Ovary (tissue), 9 donors: ENCODE results near the gene CWC25. TPM values are rescaled to one million over a fixed set of nuclear protein-coding genes. Genes with fewer than 3 reads are reported as not detected.

Experiments used
- DNase-seq, 5 donors: peaks; one replicate each; pipeline ENCODE4 v3.0.0-alpha.2; 2019 to 2020
- H3K27ac ChIP-seq, 2 donors: fragments of 200-600 bp; one replicate each; pipeline versions ENCODE4 v1.5.1 to v1.8.0; 2019 to 2022
- H3K27me3 ChIP-seq: fragments of 200-600 bp; one replicate; pipeline ENCODE4 v1.8.0; 2022
- H3K36me3 ChIP-seq: fragments of 200-600 bp; sonication (generic); one replicate; pipeline ENCODE4 v1.5.1; 2019
- H3K4me1 ChIP-seq: one replicate; pipeline ENCODE4 v1.8.1; 2013; ENCODE audit warnings: mild to moderate bottlenecking, moderate library complexity; ENCODE audit not compliant: insufficient read depth
- H3K4me3 ChIP-seq: fragments of 200-600 bp; sonication (generic); one replicate; pipeline ENCODE4 v1.5.1; 2017
- H3K9me3 ChIP-seq, 2 donors: fragments of 200-600 bp in 1 of 2; sonication (generic) in 1 of 2; one replicate each; pipeline versions ENCODE4 v1.5.1 to v1.8.1; 2013 to 2019; ENCODE audit warnings: mild to moderate bottlenecking in 1 of 2, moderate library complexity in 1 of 2
- EP300 ChIP-seq: sonication (generic); formaldehyde crosslinking; IDR thresholded peaks from one replicate; pipeline ENCODE4 v1.6.1; 2017; ENCODE audit warnings: antibody characterized with exemption
- POLR2A ChIP-seq: fragments of 450-650 bp; IDR thresholded peaks from one replicate; pipeline ENCODE4 v1.6.1; 2017; ENCODE audit warnings: antibody characterized with exemption, mild to moderate bottlenecking, moderate library complexity
- WGBS, 3 donors: extraction: QIAGEN DNeasy Blood & Tissue Kit in 1 of 3; methylation state at CpG; one replicate each; pipeline versions ENCODE4 v1.1.5 to v1.1.7; 2013 to 2017; 5-methylcytosine and 5-hydroxymethylcytosine counted together
- intact Hi-C, 4 donors: fragments of 100-400 bp; cut with DNase I; formaldehyde crosslinking; loops; one replicate each; pipeline versions ENCODE4 v1.11.0 to v1.15.1; 2022 to 2023
- polyA plus RNA-seq, 2 donors: library from polyadenylated mRNA; stranded (reverse); fragments of 200-250 nt in 1 of 2; fragments of 350-450 nt in 1 of 2; fragmentation: Illumina TruSeq in 1 of 2; extraction: RNeasy Lipid Tissue Mini Kit (QIAGEN cat#74804) in 1 of 2; gene quantifications; one replicate each; pipeline ENCODE4 v1.2.3, GENCODE V29; 2013 to 2014
- total RNA-seq, 7 donors: library from RNA; depleted of rRNA in 2 of 7; stranded (reverse); fragments of >200 nt in 2 of 7; fragmentation: NEBNext Ultra II Directional in 3 of 7; extraction: Animal tissue kit (Norgen Biotek cat#: 25700) in 3 of 7; gene quantifications; one replicate each; pipeline versions ENCODE4 v1.1.0 to v1.2.4, GENCODE V29; 2016 to 2023
- TF ChIP-seq, protein P1 (sequence below), 3 donors: fragments of 450-650 bp in 2 of 3; fragments of 200-600 bp in 1 of 3; IDR thresholded peaks; one replicate each; pipeline versions ENCODE4 v1.5.1 to v1.8.0; 2016 to 2022; ENCODE audit warnings: antibody characterized with exemption in 3 of 3, mild to moderate bottlenecking in 1 of 3
- donor health status: DM: no; HTN: no; CAD: no; lungs with moderate emphysema.
- donor health status: DM: no; HTN: no; CAD: no.
- donor health status: Bipolar disorder and iron deficiency.
- donor health status: DM: yes; HTN: yes; CAD: no.
- donor health status: DM: no; HTN: no; CAD: no.
- donor health status: DM: yes; HTN: yes; CAD: no.

CWC25 gene
- total and polyA plus RNA-seq, 9 donors: 16.4 to 25.2 (median 18.6) TPM

DNA sequence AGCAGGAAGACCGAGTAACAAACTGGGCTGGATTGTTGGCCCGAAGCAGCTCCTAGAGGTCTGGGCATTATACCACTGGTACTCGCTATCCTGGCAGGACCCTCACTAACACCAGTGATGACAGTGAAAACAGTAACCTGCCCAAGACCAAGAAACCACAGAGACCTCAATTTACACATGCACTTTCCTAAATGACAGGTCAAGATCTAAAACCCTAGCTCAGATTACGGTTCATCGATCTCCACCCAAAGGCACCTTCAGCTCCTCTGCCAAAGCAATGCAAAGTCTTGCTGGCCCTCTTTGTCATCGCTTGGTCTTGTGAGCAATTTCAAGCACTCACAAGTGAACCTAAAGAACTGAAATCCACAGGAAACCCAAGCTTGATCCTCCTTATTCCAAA lies 27.3 kb downstream of the CWC25 start:
- Histone ChIP-seq H3K27me3 (no peaks in the 10 kb centered on the region), H3K36me3 (no peaks in the 10 kb centered on the region), H3K27ac (peak overlapping the region in 1 of 2 donors; percentile 16), H3K9me3 (no peaks in the 10 kb centered on the region), H3K4me1 (peaks cover 8% of the 10 kb centered on the region), H3K4me3 (no peak overlapping the region)
- TF ChIP-seq EP300 (no peak), POLR2A (no peak)
- TF ChIP-seq, protein P1, sequence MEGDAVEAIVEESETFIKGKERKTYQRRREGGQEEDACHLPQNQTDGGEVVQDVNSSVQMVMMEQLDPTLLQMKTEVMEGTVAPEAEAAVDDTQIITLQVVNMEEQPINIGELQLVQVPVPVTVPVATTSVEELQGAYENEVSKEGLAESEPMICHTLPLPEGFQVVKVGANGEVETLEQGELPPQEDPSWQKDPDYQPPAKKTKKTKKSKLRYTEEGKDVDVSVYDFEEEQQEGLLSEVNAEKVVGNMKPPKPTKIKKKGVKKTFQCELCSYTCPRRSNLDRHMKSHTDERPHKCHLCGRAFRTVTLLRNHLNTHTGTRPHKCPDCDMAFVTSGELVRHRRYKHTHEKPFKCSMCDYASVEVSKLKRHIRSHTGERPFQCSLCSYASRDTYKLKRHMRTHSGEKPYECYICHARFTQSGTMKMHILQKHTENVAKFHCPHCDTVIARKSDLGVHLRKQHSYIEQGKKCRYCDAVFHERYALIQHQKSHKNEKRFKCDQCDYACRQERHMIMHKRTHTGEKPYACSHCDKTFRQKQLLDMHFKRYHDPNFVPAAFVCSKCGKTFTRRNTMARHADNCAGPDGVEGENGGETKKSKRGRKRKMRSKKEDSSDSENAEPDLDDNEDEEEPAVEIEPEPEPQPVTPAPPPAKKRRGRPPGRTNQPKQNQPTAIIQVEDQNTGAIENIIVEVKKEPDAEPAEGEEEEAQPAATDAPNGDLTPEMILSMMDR (IDR thresholded peaks at IDR 0.05): no peak
- DNase-seq: no peak
- intact Hi-C loops: no loop called here
- WGBS, 3 donors: 75 to 82% (median 75%) methylated on average over 6 of the region's 6 CpGs

DNA sequence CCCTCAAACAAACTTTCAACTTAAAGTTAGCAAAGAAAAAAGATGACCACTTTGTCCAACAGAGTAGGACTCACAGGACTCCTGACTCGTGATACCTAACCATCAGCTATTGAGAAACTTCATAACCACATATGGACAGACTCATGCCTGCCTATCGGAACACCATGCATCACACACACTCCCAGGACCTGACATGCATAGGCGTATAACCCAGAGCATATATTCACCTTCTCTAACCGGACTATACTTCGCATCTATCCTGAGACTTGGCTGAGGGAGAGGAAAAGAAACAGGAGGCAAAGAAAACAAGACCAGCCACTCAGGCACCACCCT lies 28.0 kb downstream of the CWC25 start:
- Histone ChIP-seq H3K9me3 (no peaks in the 10 kb centered on the region), H3K36me3 (no peaks in the 10 kb centered on the region), H3K27me3 (no peaks in the 10 kb centered on the region), H3K4me1 (peaks cover 8% of the 10 kb centered on the region), H3K4me3 (no peak overlapping the region), H3K27ac (peak overlapping the region in 1 of 2 donors; percentile 16)
- intact Hi-C loops: no loop called here
- TF ChIP-seq POLR2A (no peak), EP300 (no peak)
- TF ChIP-seq, protein P1 (IDR thresholded peaks at IDR 0.05): no peak
- no peak for DNase-seq
- 66 to 83% (median 76%) methylated on average over 5 of the region's 5 CpGs for WGBS, 3 donors

DNA sequence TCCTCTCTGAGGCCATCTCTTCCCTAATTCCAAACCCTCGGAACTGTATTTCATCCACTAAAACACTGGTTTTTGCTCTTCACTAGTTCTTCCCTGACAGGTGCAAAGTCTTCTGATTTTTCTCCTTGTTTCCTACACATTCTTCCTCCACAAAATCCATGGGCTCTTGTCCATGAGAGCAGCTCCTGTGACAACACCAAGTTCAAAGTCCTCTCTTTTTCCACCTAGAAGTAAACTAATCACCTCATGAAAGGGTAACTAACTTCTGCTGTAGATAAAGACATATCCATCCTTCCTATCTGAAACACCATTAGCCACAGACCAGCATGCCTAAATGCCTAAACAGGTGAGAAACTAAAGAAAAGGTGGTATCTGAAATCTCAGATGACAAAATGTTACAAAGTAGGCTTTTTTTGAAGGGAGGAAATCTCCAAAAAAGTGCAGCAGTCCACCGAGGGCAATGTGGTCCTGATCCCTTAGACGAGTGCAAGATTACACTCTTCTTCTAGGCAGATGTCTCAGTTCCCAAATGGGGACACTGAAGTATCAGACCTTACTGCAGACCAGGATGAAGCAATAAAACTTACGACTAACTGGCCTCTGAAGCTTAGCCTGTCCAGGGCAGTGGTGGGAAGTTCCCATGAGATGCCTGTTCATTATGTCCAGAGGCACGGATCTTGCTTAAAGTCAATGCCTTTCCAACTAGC lies 28.5 kb downstream of the CWC25 start:
- intact Hi-C loops: no loop called here
- no peak overlapping the region for H3K4me3 ChIP-seq
- 64 to 66% (median 65%) methylated on average over 5 of the region's 5 CpGs for WGBS, 3 donors
- no peak overlapping the region for H3K27ac ChIP-seq
- H3K4me1 ChIP-seq: peaks cover 8% of the 10 kb centered on the region
- no peaks in the 10 kb centered on the region for H3K9me3 ChIP-seq
- no peaks in the 10 kb centered on the region for H3K27me3 ChIP-seq
- DNase-seq: no peak
- TF ChIP-seq, protein P1 (IDR thresholded peaks at IDR 0.05): no peak
- no peak for TF ChIP-seq POLR2A
- no peak for TF ChIP-seq EP300
- no peaks in the 10 kb centered on the region for H3K36me3 ChIP-seq

DNA sequence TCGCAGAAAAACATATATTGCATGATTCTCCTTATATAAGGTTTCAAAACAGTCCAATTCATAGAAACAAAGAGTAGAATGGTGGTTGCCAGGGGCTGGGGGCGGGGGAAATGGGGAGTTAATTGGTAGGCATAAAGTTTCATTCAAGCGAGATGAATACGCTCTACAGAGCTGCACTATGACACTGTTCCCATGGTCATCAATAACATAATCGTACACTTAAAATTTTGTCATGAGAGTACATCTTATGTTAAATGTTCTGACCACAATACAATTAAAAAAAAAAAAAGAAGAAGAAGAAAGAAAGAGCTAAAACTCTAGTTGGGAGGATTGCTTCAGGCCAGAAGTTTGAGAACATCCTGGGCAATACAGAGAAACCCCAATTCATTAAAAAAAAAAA lies 30.9 kb downstream of the CWC25 start:
- DNase-seq: no peak
- WGBS, 3 donors: 94 to 96% (median 95%) methylated on average over 5 of the region's 5 CpGs
- no peak overlapping the region for H3K27ac ChIP-seq
- no peaks in the 10 kb centered on the region for H3K36me3 ChIP-seq
- TF ChIP-seq POLR2A (no peak), EP300 (no peak)
- TF ChIP-seq, protein P1 (IDR thresholded peaks at IDR 0.05): no peak
- no peak overlapping the region for H3K4me3 ChIP-seq
- no peaks in the 10 kb centered on the region for H3K9me3 ChIP-seq
- intact Hi-C loops: no loop called here
- peaks cover 10% of the 10 kb centered on the region for H3K4me1 ChIP-seq
- no peaks in the 10 kb centered on the region for H3K27me3 ChIP-seq
